Gastrocnemius medialis (tissue), 4 donors: ENCODE results near the gene UROC1.

ENCODE experiments used
- CTCF ChIP-seq, 5 experiments: fragments of 450-650 bp in 3 of 5; fragments of 200-600 bp in 2 of 5; sonication (generic) in 2 of 5; IDR thresholded peaks in 4 of 5; conservative IDR thresholded peaks in 1 of 5; 1 replicate in 4 of 5; 2 replicates in 1 of 5; pipeline ENCODE4 v1.5.1; 2016 to 2019; ENCODE audit warnings: antibody characterized with exemption in 5 of 5, mild to moderate bottlenecking in 3 of 5, moderate library complexity in 3 of 5
- POLR2A ChIP-seq, 2 donors: fragments of 450-650 bp; IDR thresholded peaks; one replicate each; pipeline ENCODE4 v1.6.1; 2017; ENCODE audit warnings: antibody characterized with exemption in 2 of 2, mild to moderate bottlenecking in 2 of 2, moderate library complexity in 2 of 2

DNA sequence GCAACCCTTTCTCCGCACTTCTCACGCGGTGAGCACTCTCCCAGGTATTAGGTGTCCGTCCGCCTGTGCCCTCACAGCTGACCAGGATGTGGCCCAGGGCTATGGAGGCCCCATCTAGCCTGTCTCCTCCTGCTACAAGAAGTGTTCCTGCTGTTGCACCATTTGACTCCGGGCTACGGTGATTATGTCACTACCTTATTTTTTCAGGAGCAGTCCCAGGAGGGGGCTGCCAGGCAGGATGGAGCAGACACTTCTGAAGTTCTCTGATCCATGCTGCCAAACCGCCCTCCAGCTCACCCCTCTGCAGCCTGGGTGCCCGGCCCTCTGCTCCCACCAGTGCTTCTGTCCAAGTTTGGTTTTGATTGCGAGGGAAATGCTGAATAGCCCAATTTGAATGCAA is 78.8 kb downstream of the UROC1 start:
- no peak for TF ChIP-seq CTCF (IDR thresholded peaks at IDR 0.05 in 4 of 5, conservative IDR thresholded peaks at IDR 0.05 in 1 of 5)
- no peak for TF ChIP-seq POLR2A (IDR thresholded peaks at IDR 0.05)
